K562 (cell line): ENCODE data around the gene RBBP4. TPM values are rescaled to one million over a fixed set of nuclear protein-coding genes. Genes with fewer than 3 reads are reported as not detected.
A peak's percentile ranks its signal among the peaks of the same experiment; 100 is the strongest.

ENCODE experiments used
- ATAC-seq: fragments of 200-7000 bp; cut with Tn5 transposase; 3 replicates; pipeline ENCODE4 v1.9.1; 2020; ENCODE audit warnings: moderate library complexity
- BruUV-seq: library from RNA; stranded (reverse); fragments of 400-500 nt; replicated peaks from 2 replicates; lab custom pipeline; 2021; lab: Mats Ljungman, UMichigan
- CTCF ChIA-PET: fragments of 300-600 bp; formaldehyde crosslinking; extraction: SDS; loops from one replicate; lab custom pipeline; 2021; ENCODE audit warnings: low intra/inter-chr PET ratio; lab: Yijun Ruan, JAX
- POLR2A ChIA-PET: fragments of 300-600, 350-650 bp; sonication (Branson Sonifier 250); formaldehyde crosslinking; extraction: SDS; loops from one replicate; lab custom pipeline; 2021; ENCODE audit warnings: antibody characterized with exemption, inconsistent platforms; lab: Yijun Ruan, JAX
- DNase-seq, 4 experiments: peaks; one replicate each; pipeline versions ENCODE4 v3.0.0 to v3.0.0-alpha.2; 2011 to 2018; ENCODE audit warnings: low spot score in 3 of 4, mixed read lengths in 3 of 4; ENCODE audit errors: extremely low read depth in 1 of 4
- FAIRE-seq: peaks from 2 replicates; lab custom pipeline; 2011; peaks lifted over from hg19 to GRCh38; lab: Jason Lieb, UNC
- H2AFZ ChIP-seq: 2 replicates; pipeline ENCODE4 v1.6.0; 2011; ENCODE audit warnings: low read depth, low read length, control low read depth, inconsistent platforms
- H3K27ac ChIP-seq: fragments of 200-600 bp; 3 replicates; pipeline ENCODE4 v1.8.0; 2011; ENCODE audit warnings: low read depth, mild to moderate bottlenecking, control low read depth, inconsistent platforms, low read length, moderate library complexity, mixed read lengths; ENCODE audit errors: extremely low read depth
- H3K27me3 ChIP-seq, 2 experiments: fragments of 300-600 bp in 1 of 2; 2 replicates in 1 of 2; 3 replicates in 1 of 2; pipeline versions ENCODE4 v1.6.0 to v1.8.0; 2011; ENCODE audit warnings: inconsistent platforms in 2 of 2, low read length in 2 of 2, mild to moderate bottlenecking in 1 of 2, mixed read lengths in 1 of 2, moderate library complexity in 1 of 2; ENCODE audit not compliant: control insufficient read depth in 2 of 2, insufficient read depth in 2 of 2
- H3K36me3 ChIP-seq: fragments of 300-600 bp; 3 replicates; pipeline ENCODE4 v1.8.0; 2011; ENCODE audit warnings: mild to moderate bottlenecking, low read length, inconsistent platforms; ENCODE audit not compliant: control insufficient read depth, insufficient read depth
- H3K4me1 ChIP-seq, 2 experiments: fragments of 200-600 bp in 1 of 2; replicated peaks in 1 of 2; 2 replicates in 1 of 2; 3 replicates in 1 of 2; pipeline versions ENCODE4 v1.5.1 to v1.8.0; 2011; ENCODE audit warnings: inconsistent platforms in 2 of 2, low read length in 2 of 2, mild to moderate bottlenecking in 1 of 2, mixed read lengths in 1 of 2, moderate library complexity in 1 of 2; ENCODE audit not compliant: control insufficient read depth in 2 of 2, insufficient read depth in 2 of 2
- H3K4me2 ChIP-seq: 2 replicates; pipeline ENCODE4 v1.6.1; 2011; ENCODE audit warnings: low read length, control low read depth, inconsistent platforms, mixed read lengths; ENCODE audit not compliant: insufficient read depth
- H3K4me3 ChIP-seq: fragments of 200-600 bp; sonication (generic), shearing (Covaris generic); 2 replicates; pipeline ENCODE4 v1.5.1; 2016; ENCODE audit warnings: control low read depth, inconsistent platforms
- H3K79me2 ChIP-seq: fragments of 200-600 bp; 3 replicates; pipeline ENCODE4 v1.8.0; 2011; ENCODE audit warnings: low read length, inconsistent platforms; ENCODE audit not compliant: control insufficient read depth, insufficient read depth
- H3K9ac ChIP-seq, 2 experiments: 2 replicates each; pipeline versions ENCODE4 v1.6.0 to v1.6.1; 2011; ENCODE audit warnings: low read depth in 2 of 2, low read length in 2 of 2, control low read depth in 1 of 2, inconsistent platforms in 1 of 2, mild to moderate bottlenecking in 1 of 2, mixed read lengths in 1 of 2; ENCODE audit not compliant: insufficient read depth in 1 of 2
- H3K9me1 ChIP-seq: one replicate; pipeline ENCODE4 v1.6.0; 2011; ENCODE audit warnings: inconsistent platforms, mild to moderate bottlenecking, low read length, moderate library complexity; ENCODE audit not compliant: control insufficient read depth, insufficient read depth
- H3K9me3 ChIP-seq: replicated peaks from 2 replicates; pipeline ENCODE4 v1.5.1; 2011; ENCODE audit warnings: low read depth, low read length, inconsistent platforms; ENCODE audit not compliant: control insufficient read depth, insufficient read depth
- H4K20me1 ChIP-seq: replicated peaks from 2 replicates; pipeline ENCODE4 v1.6.1; 2011; ENCODE audit warnings: low read length, inconsistent platforms, mixed read lengths; ENCODE audit not compliant: control insufficient read depth, insufficient read depth
- ATF2 ChIP-seq: sonication (generic); formaldehyde crosslinking; IDR thresholded peaks from 2 replicates; pipeline ENCODE4 v1.8.1; 2022; ENCODE audit warnings: missing genetic modification reagents
- CHCHD3 ChIP-seq: fragments of 250-450 bp; sonication (Bioruptor Pico); IDR thresholded peaks from 2 replicates; pipeline ENCODE4 v2.1.2; 2022; ENCODE audit warnings: mild to moderate bottlenecking
- EZH2 ChIP-seq: IDR thresholded peaks from 2 replicates; pipeline ENCODE4 v1.6.1; 2012; ENCODE audit warnings: low read depth, mild to moderate bottlenecking, inconsistent platforms, low read length, borderline replicate concordance
- SNIP1 ChIP-seq: fragments of 450-650 bp; IDR thresholded peaks from 2 replicates; pipeline ENCODE4 v1.7.1; 2017; ENCODE audit warnings: low read depth, mild to moderate bottlenecking
- TCFL5 ChIP-seq: fragments of 250-450 bp; sonication (Bioruptor Pico); conservative IDR thresholded peaks from 2 replicates; pipeline ENCODE4 v1.6.1; 2021; ENCODE audit warnings: mild to moderate bottlenecking, moderate library complexity, matching md5 sums
- ZNF354B ChIP-seq: fragments of 250-450 bp; sonication (Bioruptor Pico); IDR thresholded peaks from 2 replicates; pipeline ENCODE4 v1.4.0; 2020
- ZNF609 ChIP-seq: sonication (generic); formaldehyde crosslinking; IDR thresholded peaks from 2 replicates; pipeline ENCODE4 v1.8.1; 2023; ENCODE audit warnings: missing genetic modification reagents, mild to moderate bottlenecking, borderline replicate concordance
- WGBS: fragments of 100-300 bp; shearing (Covaris generic); methylation state at CpG from one replicate; pipeline ENCODE4 v1.1.6; 2016; ENCODE audit warnings: low coverage, mixed read lengths; ENCODE audit not compliant: insufficient coverage; ENCODE audit errors: missing lambda C conversion rate; 5-methylcytosine and 5-hydroxymethylcytosine counted together
- in situ Hi-C: fragments of 300-500 bp; cut with MboI; formaldehyde crosslinking; loops from 4 replicates; pipeline ENCODE4 v1.15.0; 2018; ENCODE audit warnings: inconsistent platforms, mixed read lengths
- intact Hi-C: fragments of 100-400 bp; cut with micrococcal nuclease; formaldehyde crosslinking; loops from 2 replicates; pipeline ENCODE4 v1.14.2; 2022
- polyA plus RNA-seq, 8 experiments: library from polyadenylated mRNA; depleted of rRNA in 4 of 8; stranded (reverse) in 5 of 8; unstranded in 3 of 8; fragments of >200 nt; fragmentation: Nextera tagmentation in 2 of 8; fragmentation: Illumina TruSeq in 1 of 8; extraction: Ambion mirVana in 2 of 8; extraction: Trizol in 1 of 8; gene quantifications; 2 replicates each; pipeline versions ENCODE4 v1.2.1 to v1.2.3, GENCODE V29; 2011 to 2014; ENCODE audit warnings: inconsistent platforms in 1 of 8, missing spikeins in 1 of 8
- total RNA-seq, 7 experiments: library from RNA; depleted of rRNA in 6 of 7; stranded (reverse); fragments of >200 nt in 6 of 7; fragmentation: Illumina TruSeq in 2 of 7; extraction: Trizol in 2 of 7; gene quantifications; 2 replicates each; pipeline versions ENCODE4 v1.2.1 to v1.2.3, GENCODE V29; 2011 to 2021; ENCODE audit warnings: low replicate concordance in 1 of 7
- TF ChIP-seq, protein P1 (sequence below): fragments of 450-650 bp; IDR thresholded peaks from 2 replicates; pipeline ENCODE4 v1.6.1; 2016; ENCODE audit warnings: low read depth

The RBBP4 gene
- total and polyA plus RNA-seq, 9 of the 15 experiments (the other 6 are each of a cell fraction or from before 2014, with no cell fraction given), result 185 to 409 (median 259) TPM

DNA sequence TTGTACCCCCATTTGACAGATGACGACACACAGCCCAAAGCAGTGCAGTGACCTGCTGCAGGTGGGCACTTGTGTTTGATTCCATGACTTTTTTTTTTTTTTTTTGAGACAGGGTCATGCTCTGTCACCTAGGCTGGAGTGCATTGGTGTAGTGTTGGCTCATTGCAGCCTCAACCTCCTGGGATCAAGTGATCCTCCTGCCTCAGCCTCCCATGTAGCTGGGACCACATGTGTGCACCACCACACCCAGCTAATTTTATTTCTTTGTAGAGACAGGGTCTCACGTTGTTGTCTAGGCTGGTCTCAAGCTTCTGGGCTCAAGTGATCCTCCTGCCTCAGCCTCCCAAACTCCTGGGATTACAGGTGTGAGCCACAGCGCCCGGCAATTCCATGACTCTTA lies 66.5 kb downstream of the RBBP4 start:
- H2AFZ ChIP-seq, result no peak overlapping the region
- no peak overlapping the region for H3K4me3 ChIP-seq
- no peak overlapping the region for H3K27ac ChIP-seq
- in situ Hi-C loops, result loop anchor here (10.0 kb wide), 1 partner anchor 47 kb away; no protein-coding TSS in a partner anchor
- no peaks in the 10 kb centered on the region for H3K27me3 ChIP-seq
- H4K20me1 ChIP-seq, result no peaks in the 10 kb centered on the region
- H3K4me2 ChIP-seq, result peak overlapping the region; percentile 89; the same call in 1 of the 2 replicates
- intact Hi-C loops, result no loop called here
- H3K36me3 ChIP-seq, result no peaks in the 10 kb centered on the region
- ATAC-seq, result no peak
- H3K9me1 ChIP-seq, result no peaks in the 10 kb centered on the region
- BruUV-seq, result no TSS peak
- no peak for DNase-seq
- no peaks in the 10 kb centered on the region for H3K79me2 ChIP-seq
- WGBS, result 66% methylated on average over 4 of the region's 4 CpGs
- CTCF ChIA-PET, result no interaction called here
- POLR2A ChIA-PET, result interaction anchor here (0.6 to 8.8 kb wide), 4 partner anchors 58 to 158 kb away, joined by 3 to 116 read pairs (median 6); no protein-coding TSS in a partner anchor
- peak overlapping the region in 1 of 2 experiments; percentile 11; a peak in 1 of 4 replicates for H3K9ac ChIP-seq
- peaks cover 26 to 51% of the 10 kb centered on the region in 2 experiments; a peak in 4 of 5 replicates for H3K4me1 ChIP-seq
- FAIRE-seq, result no peak
- no peaks in the 10 kb centered on the region for H3K9me3 ChIP-seq
- no peak for TF ChIP-seq ZNF609
- no peak for TF ChIP-seq EZH2
- TF ChIP-seq, protein P1, sequence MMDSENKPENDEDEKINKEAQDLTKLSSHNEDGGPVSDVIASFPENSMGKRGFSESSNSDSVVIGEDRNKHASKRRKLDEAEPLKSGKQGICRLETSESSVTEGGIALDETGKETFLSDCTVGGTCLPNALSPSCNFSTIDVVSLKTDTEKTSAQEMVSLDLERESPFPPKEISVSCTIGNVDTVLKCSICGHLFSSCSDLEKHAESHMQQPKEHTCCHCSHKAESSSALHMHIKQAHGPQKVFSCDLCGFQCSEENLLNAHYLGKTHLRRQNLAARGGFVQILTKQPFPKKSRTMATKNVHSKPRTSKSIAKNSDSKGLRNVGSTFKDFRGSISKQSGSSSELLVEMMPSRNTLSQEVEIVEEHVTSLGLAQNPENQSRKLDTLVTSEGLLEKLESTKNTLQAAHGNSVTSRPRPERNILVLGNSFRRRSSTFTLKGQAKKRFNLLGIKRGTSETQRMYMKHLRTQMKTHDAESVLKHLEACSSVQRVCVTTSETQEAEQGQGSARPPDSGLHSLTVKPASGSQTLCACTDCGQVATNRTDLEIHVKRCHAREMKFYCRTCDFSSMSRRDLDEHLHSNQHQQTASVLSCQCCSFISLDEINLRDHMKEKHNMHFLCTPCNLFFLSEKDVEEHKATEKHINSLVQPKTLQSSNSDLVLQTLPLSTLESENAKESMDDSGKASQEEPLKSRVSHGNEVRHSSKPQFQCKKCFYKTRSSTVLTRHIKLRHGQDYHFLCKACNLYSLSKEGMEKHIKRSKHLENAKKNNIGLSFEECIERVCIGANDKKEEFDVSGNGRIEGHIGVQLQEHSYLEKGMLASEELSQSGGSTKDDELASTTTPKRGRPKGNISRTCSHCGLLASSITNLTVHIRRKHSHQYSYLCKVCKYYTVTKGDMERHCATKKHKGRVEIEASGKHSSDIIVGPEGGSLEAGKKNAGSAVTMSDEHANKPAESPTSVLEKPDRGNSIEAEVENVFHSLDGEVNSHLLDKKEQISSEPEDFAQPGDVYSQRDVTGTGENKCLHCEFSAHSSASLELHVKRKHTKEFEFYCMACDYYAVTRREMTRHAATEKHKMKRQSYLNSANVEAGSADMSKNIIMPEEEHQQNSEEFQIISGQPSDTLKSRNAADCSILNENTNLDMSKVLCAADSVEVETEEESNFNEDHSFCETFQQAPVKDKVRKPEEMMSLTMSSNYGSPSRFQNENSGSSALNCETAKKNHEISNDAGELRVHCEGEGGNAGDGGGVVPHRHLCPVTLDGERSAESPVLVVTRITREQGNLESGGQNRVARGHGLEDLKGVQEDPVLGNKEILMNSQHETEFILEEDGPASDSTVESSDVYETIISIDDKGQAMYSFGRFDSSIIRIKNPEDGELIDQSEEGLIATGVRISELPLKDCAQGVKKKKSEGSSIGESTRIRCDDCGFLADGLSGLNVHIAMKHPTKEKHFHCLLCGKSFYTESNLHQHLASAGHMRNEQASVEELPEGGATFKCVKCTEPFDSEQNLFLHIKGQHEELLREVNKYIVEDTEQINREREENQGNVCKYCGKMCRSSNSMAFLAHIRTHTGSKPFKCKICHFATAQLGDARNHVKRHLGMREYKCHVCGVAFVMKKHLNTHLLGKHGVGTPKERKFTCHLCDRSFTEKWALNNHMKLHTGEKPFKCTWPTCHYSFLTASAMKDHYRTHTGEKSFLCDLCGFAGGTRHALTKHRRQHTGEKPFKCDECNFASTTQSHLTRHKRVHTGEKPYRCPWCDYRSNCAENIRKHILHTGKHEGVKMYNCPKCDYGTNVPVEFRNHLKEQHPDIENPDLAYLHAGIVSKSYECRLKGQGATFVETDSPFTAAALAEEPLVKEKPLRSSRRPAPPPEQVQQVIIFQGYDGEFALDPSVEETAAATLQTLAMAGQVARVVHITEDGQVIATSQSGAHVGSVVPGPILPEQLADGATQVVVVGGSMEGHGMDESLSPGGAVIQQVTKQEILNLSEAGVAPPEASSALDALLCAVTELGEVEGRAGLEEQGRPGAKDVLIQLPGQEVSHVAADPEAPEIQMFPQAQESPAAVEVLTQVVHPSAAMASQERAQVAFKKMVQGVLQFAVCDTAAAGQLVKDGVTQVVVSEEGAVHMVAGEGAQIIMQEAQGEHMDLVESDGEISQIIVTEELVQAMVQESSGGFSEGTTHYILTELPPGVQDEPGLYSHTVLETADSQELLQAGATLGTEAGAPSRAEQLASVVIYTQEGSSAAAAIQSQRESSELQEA, result no peak
- TF ChIP-seq ZNF354B (CRISPR knock-in tag), result no peak
- no peak for TF ChIP-seq SNIP1
- TF ChIP-seq ATF2 (CRISPR knock-in tag), result no peak
- no peak for TF ChIP-seq TCFL5 (CRISPR knock-in tag)
- TF ChIP-seq CHCHD3 (CRISPR knock-in tag), result no peak
